Tibial nerve (tissue), 3 donors: ENCODE results near the gene SPR.

Experiments used
- CTCF ChIP-seq, 5 experiments: fragments of 200-600 bp in 3 of 5; fragments of 450-650 bp in 2 of 5; sonication (generic) in 3 of 5; IDR thresholded peaks; one replicate each; pipeline ENCODE4 v1.5.1; 2016 to 2019; ENCODE audit warnings: antibody characterized with exemption in 5 of 5, mild to moderate bottlenecking in 3 of 5, moderate library complexity in 2 of 5
- POLR2A ChIP-seq, 2 donors: fragments of 450-650 bp; IDR thresholded peaks; one replicate each; pipeline ENCODE4 v1.6.1; 2017; ENCODE audit warnings: antibody characterized with exemption in 2 of 2, mild to moderate bottlenecking in 2 of 2, moderate library complexity in 2 of 2

DNA sequence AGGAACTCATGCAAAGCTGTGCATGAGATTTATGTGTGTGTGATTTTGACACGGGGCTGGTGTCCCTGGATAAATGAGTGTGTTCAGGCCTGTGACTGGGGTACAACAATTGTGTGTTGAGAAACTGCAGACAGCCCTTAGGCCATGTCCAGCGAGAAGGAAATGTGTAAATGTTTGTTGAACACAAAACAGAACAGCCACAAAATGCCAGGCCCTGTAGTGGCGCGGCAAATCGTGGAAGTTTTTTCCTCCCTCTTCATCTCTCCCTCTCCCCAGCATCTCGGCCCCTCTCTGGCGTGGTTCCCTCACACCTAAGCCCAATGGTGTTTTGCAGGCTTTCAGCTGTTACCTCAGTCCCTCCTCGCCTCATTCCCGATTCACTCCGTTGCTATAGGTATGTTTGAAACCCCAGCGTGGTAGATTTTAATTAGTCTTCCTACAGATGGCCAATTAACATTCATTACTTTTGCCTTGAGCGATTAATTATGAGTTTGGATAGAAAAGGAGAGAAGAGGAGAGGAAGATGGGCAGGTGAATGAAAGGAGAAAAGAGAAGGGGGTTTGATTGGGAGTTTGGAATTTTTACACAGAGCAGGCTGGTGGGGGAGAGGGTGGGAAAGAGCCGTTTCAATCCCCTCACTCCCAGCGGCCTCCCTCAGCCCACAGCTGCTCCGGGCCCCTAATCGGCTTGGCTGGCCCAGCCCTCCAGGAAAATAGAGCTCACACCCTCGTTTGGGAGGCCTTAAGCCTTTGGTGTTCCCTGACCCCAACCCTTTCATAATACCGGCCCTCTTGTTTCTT is 10.8 kb downstream of the SPR start:
- TF ChIP-seq CTCF (IDR thresholded peaks at IDR 0.05) (no peak), POLR2A (IDR thresholded peaks at IDR 0.05) (no peak)
